A673 (cell line): ENCODE measurements around the gene UFSP2.

Experiments used
- CTCF ChIP-seq: fragments of 300-800, 200-600 bp; sonication (generic); conservative IDR thresholded peaks from 2 replicates; pipeline ENCODE4 v1.5.1; 2017; ENCODE audit warnings: low read depth, mild to moderate bottlenecking, antibody characterized with exemption, low read length, moderate library complexity, mixed read lengths
- EZH2 ChIP-seq: fragments of 200-600 bp; sonication (generic); IDR thresholded peaks from 2 replicates; pipeline ENCODE4 v1.6.1; 2017; ENCODE audit warnings: borderline replicate concordance, low read depth, mild to moderate bottlenecking, mixed read lengths, antibody characterized with exemption, low read length; ENCODE audit not compliant: poor library complexity, severe bottlenecking

GRCh38 chr4:185394568-185395237 is 31.1 kb downstream of the UFSP2 start:
- no peak for TF ChIP-seq CTCF
- no peak for TF ChIP-seq EZH2
